Measurements from ENCODE around the gene SLC26A9.

- no peak for TF ChIP-seq CTCF (IDR thresholded peaks at IDR 0.05; ENCODE audit: insufficient read depth, low read length)
- TF ChIP-seq POLR2AphosphoS5 (IDR thresholded peaks at IDR 0.05; ENCODE audit: low read depth), result no peak
- TF ChIP-seq GABPA (IDR thresholded peaks at IDR 0.05; ENCODE audit: low read depth), result no peak
- TF ChIP-seq SPI1 (IDR thresholded peaks at IDR 0.05; ENCODE audit: borderline replicate concordance, low read depth), result no peak
These were observed 26.7 kb downstream of the SLC26A9 start for GRCh38 chr1:205916541-205916940.

Data from HL-60 (cell line).